Lung (tissue), 12 donors: ENCODE results near the gene CTBS. TPM values are rescaled to one million over a fixed set of nuclear protein-coding genes. Genes with fewer than 3 reads are reported as not detected.

Source experiments
- ATAC-seq: fragments of 200-7000 bp; cut with Tn5 transposase; one replicate; pipeline ENCODE4 v1.9.1; 2020; ENCODE audit warnings: moderate number of reproducible peaks; ENCODE audit not compliant: insufficient read depth, low FRiP score
- DNase-seq, 3 donors: peaks; one replicate each; pipeline ENCODE4 v3.0.0-alpha.2; 2013 to 2017
- H3K27ac ChIP-seq, 2 donors: one replicate each; pipeline ENCODE4 v1.5.1; 2013; ENCODE audit warnings: mild to moderate bottlenecking in 2 of 2, moderate library complexity in 2 of 2, control low read depth in 1 of 2, inconsistent platforms in 1 of 2, low read depth in 1 of 2, low read length in 1 of 2
- H3K27me3 ChIP-seq, 3 donors: one replicate each; pipeline ENCODE4 v1.5.1; 2013; ENCODE audit warnings: low read length in 2 of 3; ENCODE audit not compliant: control insufficient read depth in 3 of 3, insufficient read depth in 3 of 3
- H3K36me3 ChIP-seq, 4 donors: one replicate each; pipeline ENCODE4 v1.5.1; 2013; ENCODE audit warnings: low read length in 4 of 4, mild to moderate bottlenecking in 1 of 4, moderate library complexity in 1 of 4; ENCODE audit not compliant: control insufficient read depth in 4 of 4, insufficient read depth in 4 of 4
- H3K4me1 ChIP-seq, 5 donors: one replicate each; pipeline ENCODE4 v1.5.1; 2013; ENCODE audit warnings: low read length in 5 of 5, mild to moderate bottlenecking in 2 of 5, moderate library complexity in 1 of 5; ENCODE audit not compliant: control insufficient read depth in 5 of 5, insufficient read depth in 5 of 5
- H3K4me3 ChIP-seq: one replicate; pipeline ENCODE4 v1.5.1; 2013; ENCODE audit warnings: mild to moderate bottlenecking, control low read depth, moderate library complexity
- H3K9ac ChIP-seq, 2 donors: one replicate each; pipeline ENCODE4 v1.5.1; 2013; ENCODE audit warnings: low read length in 2 of 2, control low read depth in 1 of 2; ENCODE audit not compliant: insufficient read depth in 1 of 2
- H3K9me3 ChIP-seq, 4 donors: one replicate each; pipeline ENCODE4 v1.5.1; 2013; ENCODE audit warnings: low read length in 3 of 4, mild to moderate bottlenecking in 1 of 4, moderate library complexity in 1 of 4; ENCODE audit not compliant: control insufficient read depth in 4 of 4, insufficient read depth in 3 of 4
- whole genome bisulfite sequencing, 2 donors: extraction: QIAGEN DNeasy Blood & Tissue Kit; methylation state at CpG; one replicate each; pipeline ENCODE4 v1.1.7; 2013; 5-methylcytosine and 5-hydroxymethylcytosine counted together
- polyA plus RNA-seq, 2 donors: library from polyadenylated mRNA; stranded (reverse); fragments of 200-250 nt; gene quantifications; one replicate each; pipeline ENCODE4 v1.2.1, GENCODE V29; 2013
- total RNA-seq, 2 donors: library from RNA; depleted of rRNA in 1 of 2; stranded (reverse); fragments of >200 nt in 1 of 2; gene quantifications; one replicate each; pipeline ENCODE4 v1.2.1, GENCODE V29; 2014 to 2021
- TF ChIP-seq, protein P1 (sequence below): IDR thresholded peaks from 2 replicates; pipeline ENCODE4 v1.5.1; 2012; ENCODE audit warnings: mild to moderate bottlenecking; ENCODE audit errors: control extremely low read depth, extremely low read depth
- donor health status: control.
- donor health status: control.
- donor health status: Bipolar disorder and iron deficiency.
- donor health status: healthy.
- donor health status: DM: yes; HTN: yes; CAD: no.

CTBS gene
- total and polyA plus RNA-seq, 4 donors = 7.7 to 22.6 (median 19.9) TPM

DNA sequence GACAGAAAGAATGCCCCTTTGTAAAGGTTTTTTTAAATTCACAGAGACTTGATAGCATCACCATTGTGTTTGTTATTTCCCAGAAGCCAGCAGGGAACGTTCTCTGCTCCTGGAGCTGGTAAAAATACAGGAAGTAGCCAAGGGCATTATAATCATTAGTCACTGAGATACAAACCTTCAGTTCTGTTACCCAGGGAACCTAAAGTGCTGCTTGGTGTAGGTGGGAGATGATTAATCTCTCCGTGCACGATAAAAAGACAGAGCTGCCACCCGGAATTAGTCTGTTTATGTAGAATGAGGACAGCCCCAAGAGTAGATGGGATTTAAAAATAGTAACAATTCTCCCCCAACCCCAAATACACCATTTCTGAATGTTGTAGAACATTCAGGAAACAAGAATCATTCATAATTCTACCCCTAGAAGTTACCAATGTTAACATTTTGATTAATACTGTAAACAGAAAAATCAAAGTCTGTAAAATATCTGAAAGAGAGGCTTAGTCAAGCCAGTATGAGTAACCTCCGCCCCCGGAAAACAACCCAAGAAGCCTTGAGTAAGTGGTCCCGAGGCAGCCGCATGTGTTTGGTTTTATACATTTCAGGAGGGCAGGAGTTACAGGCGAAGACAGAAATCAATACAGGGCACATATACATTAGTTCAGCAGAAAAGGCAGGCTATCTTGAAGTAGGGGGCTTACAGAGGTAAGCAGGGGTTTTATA, 45.3 kb upstream of the CTBS start:
- no peaks in the 10 kb centered on the region for H3K9me3 ChIP-seq
- DNase-seq (peak in 1 of 3 donors; percentile 15), ATAC-seq (no peak)
- TF ChIP-seq, protein P1, sequence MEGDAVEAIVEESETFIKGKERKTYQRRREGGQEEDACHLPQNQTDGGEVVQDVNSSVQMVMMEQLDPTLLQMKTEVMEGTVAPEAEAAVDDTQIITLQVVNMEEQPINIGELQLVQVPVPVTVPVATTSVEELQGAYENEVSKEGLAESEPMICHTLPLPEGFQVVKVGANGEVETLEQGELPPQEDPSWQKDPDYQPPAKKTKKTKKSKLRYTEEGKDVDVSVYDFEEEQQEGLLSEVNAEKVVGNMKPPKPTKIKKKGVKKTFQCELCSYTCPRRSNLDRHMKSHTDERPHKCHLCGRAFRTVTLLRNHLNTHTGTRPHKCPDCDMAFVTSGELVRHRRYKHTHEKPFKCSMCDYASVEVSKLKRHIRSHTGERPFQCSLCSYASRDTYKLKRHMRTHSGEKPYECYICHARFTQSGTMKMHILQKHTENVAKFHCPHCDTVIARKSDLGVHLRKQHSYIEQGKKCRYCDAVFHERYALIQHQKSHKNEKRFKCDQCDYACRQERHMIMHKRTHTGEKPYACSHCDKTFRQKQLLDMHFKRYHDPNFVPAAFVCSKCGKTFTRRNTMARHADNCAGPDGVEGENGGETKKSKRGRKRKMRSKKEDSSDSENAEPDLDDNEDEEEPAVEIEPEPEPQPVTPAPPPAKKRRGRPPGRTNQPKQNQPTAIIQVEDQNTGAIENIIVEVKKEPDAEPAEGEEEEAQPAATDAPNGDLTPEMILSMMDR = no peak
- H3K27ac ChIP-seq = peak overlapping the region in 1 of 2 donors; percentile 38
- no peak overlapping the region for H3K4me3 ChIP-seq
- peaks cover 0 to 7% (median 0%) of the 10 kb centered on the region in 5 donors for H3K4me1 ChIP-seq
- H3K9ac ChIP-seq = no peak overlapping the region
- H3K27me3 ChIP-seq = peaks cover 0 to 4% (median 0%) of the 10 kb centered on the region in 3 donors
- no peaks in the 10 kb centered on the region for H3K36me3 ChIP-seq
- WGBS, 2 donors = 45 to 65% methylated on average over 9 of the region's 9 CpGs

DNA sequence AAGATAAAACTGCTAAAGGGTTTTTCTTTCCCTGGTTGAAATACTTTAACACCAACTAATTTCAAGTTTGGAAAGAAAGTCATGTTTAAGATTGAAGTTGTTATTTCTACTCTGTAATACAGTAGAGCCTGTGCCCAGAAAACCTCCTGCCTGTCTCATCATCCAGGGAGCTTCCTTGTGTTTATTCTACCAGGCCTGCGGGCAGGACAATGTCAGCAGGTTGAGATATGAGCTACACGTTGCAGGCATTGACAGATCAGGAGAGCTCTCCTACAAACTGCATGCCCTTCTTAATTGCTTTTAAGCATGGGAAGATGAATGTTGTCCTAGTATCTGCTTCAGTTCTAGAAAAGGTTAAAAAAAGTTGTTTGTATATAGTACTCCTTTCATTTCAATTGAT, 43.1 kb upstream of the CTBS start:
- Histone ChIP-seq H3K9ac (no peak overlapping the region), H3K4me3 (no peak overlapping the region), H3K9me3 (no peaks in the 10 kb centered on the region), H3K4me1 (peaks cover 0 to 7% (median 0%) of the 10 kb centered on the region in 5 donors), H3K27me3 (peaks cover 0 to 4% (median 0%) of the 10 kb centered on the region in 3 donors), H3K36me3 (no peaks in the 10 kb centered on the region), H3K27ac (no peak overlapping the region)
- TF ChIP-seq, protein P1 = no peak
- DNase-seq = no peak
- 54 to 65% methylated on average over 2 of the region's 2 CpGs for whole genome bisulfite sequencing, 2 donors
- no peak for ATAC-seq

- ATAC-seq (no peak), DNase-seq (no peak)
- no peak overlapping the region for H3K9ac ChIP-seq
- peaks cover 0 to 7% (median 0%) of the 10 kb centered on the region in 5 donors for H3K4me1 ChIP-seq
- peaks cover 0 to 4% (median 0%) of the 10 kb centered on the region in 3 donors for H3K27me3 ChIP-seq
- no peak overlapping the region for H3K4me3 ChIP-seq
- TF ChIP-seq, protein P1 = no peak
- H3K27ac ChIP-seq = no peak overlapping the region
- 36 to 69% methylated on average over 1 of the region's 1 CpG for WGBS, 2 donors
- H3K36me3 ChIP-seq = no peaks in the 10 kb centered on the region
- no peaks in the 10 kb centered on the region for H3K9me3 ChIP-seq
These were observed 41.5 kb upstream of the CTBS start for GRCh38 chr1:84615790-84616189.

DNA sequence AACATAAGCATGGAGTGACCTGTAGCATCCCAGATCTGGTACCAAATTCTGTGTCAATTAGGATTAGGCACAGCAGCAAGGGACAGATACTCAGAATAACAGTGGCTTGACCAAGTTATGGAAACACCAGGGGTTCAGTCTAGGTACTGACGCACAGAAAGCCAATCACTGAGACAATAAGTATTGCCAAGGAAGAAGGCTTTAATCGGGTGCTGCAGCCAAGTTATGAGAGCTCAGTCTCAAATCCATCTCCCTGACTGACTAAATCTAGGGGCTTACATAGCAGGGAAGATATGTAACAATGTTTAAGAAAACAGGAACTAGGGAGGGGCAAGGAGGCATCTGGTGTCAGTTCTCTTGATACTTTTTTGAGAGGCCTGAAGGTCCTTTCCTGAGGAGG, 39.6 kb upstream of the CTBS start:
- no peaks in the 10 kb centered on the region for H3K9me3 ChIP-seq
- H3K27me3 ChIP-seq = peaks cover 0 to 4% (median 0%) of the 10 kb centered on the region in 3 donors
- TF ChIP-seq, protein P1 = no peak
- ATAC-seq (no peak), DNase-seq (no peak)
- no peak overlapping the region for H3K4me3 ChIP-seq
- no peak overlapping the region for H3K9ac ChIP-seq
- H3K27ac ChIP-seq = no peak overlapping the region
- no peaks in the 10 kb centered on the region for H3K36me3 ChIP-seq
- H3K4me1 ChIP-seq = no peaks in the 10 kb centered on the region
- 93% methylated on average over 2 of the region's 2 CpGs for WGBS, 2 donors
